Mesothelial cell of epicardium (in vitro differentiated cells): ENCODE results near the gene POU2AF2. TPM values are rescaled to one million over a fixed set of nuclear protein-coding genes. Genes with fewer than 3 reads are reported as not detected.

Source experiments
- DNase-seq, 2 experiments: peaks; one replicate each; pipeline ENCODE4 v3.0.0; 2021; ENCODE audit warnings: low spot score in 2 of 2; ENCODE audit not compliant: unreplicated experiment in 2 of 2
- H3K27ac Mint-ChIP-seq: 2 replicates; pipeline ENCODE4 v1.8.0; 2021; ENCODE audit warnings: mixed read lengths
- H3K27me3 Mint-ChIP-seq: 2 replicates; pipeline ENCODE4 v1.8.0; 2021; ENCODE audit warnings: low read depth, mixed read lengths
- H3K36me3 Mint-ChIP-seq: 2 replicates; pipeline ENCODE4 v1.8.0; 2021; ENCODE audit warnings: mixed read lengths
- H3K4me1 Mint-ChIP-seq: 2 replicates; pipeline ENCODE4 v1.8.0; 2021; ENCODE audit warnings: mixed read lengths
- H3K4me3 Mint-ChIP-seq: 2 replicates; pipeline ENCODE4 v1.8.0; 2021; ENCODE audit warnings: mild to moderate bottlenecking, moderate library complexity, mixed read lengths
- H3K9me3 Mint-ChIP-seq: 2 replicates; pipeline ENCODE4 v1.8.0; 2021; ENCODE audit warnings: mixed read lengths
- total RNA-seq: library from RNA; stranded (reverse); gene quantifications from 3 replicates; pipeline ENCODE4 v1.2.1, GENCODE V29; 2021
- TF ChIP-seq, protein P1 (sequence below): fragments of 200-600 bp; sonication (generic); IDR thresholded peaks from one replicate; pipeline ENCODE4 v1.5.0; 2021; ENCODE audit warnings: antibody characterized with exemption; ENCODE audit not compliant: unreplicated experiment

The POU2AF2 gene, protein sequence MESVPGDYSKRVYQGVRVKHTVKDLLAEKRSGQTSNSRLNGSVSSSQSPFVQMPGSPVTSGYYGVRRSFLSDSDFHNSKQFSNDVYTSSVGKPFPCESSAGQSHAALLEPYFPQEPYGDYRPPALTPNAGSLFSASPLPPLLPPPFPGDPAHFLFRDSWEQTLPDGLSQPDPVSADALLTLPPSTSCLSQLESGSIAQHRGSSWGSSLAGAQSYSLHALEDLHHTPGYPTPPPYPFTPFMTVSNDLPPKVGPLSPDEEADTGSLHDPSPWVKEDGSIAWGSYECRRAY
- total RNA-seq = not detected in 3 replicates

GRCh38 chr11:111245425-111245824 lies at the start of gene POU2AF2:
POU2AF2 (plus strand) TSS chr11:111245725; CDS start chr11:111245854, 129 bp downstream.
- Mint-ChIP-seq H3K27me3 (peaks cover 66% of the 10 kb centered on the region), H3K27ac (no peak within 1 kb of the TSS), H3K4me3 (no peak within 1 kb of the TSS), H3K4me1 (no peaks in the 10 kb centered on the region), H3K9me3 (peaks cover 6% of the 10 kb centered on the region), H3K36me3 (no peaks in the 10 kb centered on the region)
- TF ChIP-seq, protein P1, sequence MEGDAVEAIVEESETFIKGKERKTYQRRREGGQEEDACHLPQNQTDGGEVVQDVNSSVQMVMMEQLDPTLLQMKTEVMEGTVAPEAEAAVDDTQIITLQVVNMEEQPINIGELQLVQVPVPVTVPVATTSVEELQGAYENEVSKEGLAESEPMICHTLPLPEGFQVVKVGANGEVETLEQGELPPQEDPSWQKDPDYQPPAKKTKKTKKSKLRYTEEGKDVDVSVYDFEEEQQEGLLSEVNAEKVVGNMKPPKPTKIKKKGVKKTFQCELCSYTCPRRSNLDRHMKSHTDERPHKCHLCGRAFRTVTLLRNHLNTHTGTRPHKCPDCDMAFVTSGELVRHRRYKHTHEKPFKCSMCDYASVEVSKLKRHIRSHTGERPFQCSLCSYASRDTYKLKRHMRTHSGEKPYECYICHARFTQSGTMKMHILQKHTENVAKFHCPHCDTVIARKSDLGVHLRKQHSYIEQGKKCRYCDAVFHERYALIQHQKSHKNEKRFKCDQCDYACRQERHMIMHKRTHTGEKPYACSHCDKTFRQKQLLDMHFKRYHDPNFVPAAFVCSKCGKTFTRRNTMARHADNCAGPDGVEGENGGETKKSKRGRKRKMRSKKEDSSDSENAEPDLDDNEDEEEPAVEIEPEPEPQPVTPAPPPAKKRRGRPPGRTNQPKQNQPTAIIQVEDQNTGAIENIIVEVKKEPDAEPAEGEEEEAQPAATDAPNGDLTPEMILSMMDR = no peak
- DNase-seq = no peak

GRCh38 chr11:111200010-111200534 lies 45.5 kb upstream of the POU2AF2 start:
- TF ChIP-seq, protein P1 = no peak
- Mint-ChIP-seq H3K27me3 (peaks cover 16% of the 10 kb centered on the region), H3K4me1 (no peaks in the 10 kb centered on the region), H3K9me3 (no peaks in the 10 kb centered on the region), H3K4me3 (no peak overlapping the region), H3K27ac (no peak overlapping the region), H3K36me3 (no peaks in the 10 kb centered on the region)
- DNase-seq = no peak

- Mint-ChIP-seq H3K27me3 (peaks cover 5% of the 10 kb centered on the region), H3K36me3 (no peaks in the 10 kb centered on the region), H3K9me3 (no peaks in the 10 kb centered on the region), H3K4me3 (no peak overlapping the region), H3K27ac (no peak overlapping the region), H3K4me1 (no peaks in the 10 kb centered on the region)
- DNase-seq = no peak
- TF ChIP-seq, protein P1 = no peak
Observed at GRCh38 chr11:111204211-111204610, 41.3 kb upstream of the POU2AF2 start.

- DNase-seq = no peak
- Mint-ChIP-seq H3K9me3 (no peaks in the 10 kb centered on the region), H3K27ac (no peak overlapping the region), H3K36me3 (no peaks in the 10 kb centered on the region), H3K27me3 (peaks cover 8% of the 10 kb centered on the region), H3K4me3 (no peak overlapping the region), H3K4me1 (no peaks in the 10 kb centered on the region)
- TF ChIP-seq, protein P1 = no peak
Observed at GRCh38 chr11:111205632-111206385, 39.7 kb upstream of the POU2AF2 start.

DNA sequence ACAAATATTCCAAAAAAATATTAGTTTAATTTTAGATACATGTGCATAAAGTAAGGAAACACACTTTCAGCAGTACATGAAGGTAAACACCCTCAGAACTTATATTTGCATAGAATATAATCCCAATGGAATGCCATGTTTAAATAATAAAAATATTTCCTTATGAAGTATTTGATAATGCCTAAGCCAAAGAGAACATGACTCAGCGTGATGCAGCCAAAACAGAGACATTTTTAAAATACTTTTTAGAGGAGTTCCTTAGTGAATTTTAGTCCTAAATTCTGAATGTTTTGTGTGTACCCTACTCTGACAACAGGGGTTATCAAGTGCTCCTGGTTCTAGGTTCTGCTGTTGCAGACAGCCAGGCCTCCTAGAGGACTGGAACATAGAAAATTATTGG lies 39.1 kb upstream of the POU2AF2 start:
- Mint-ChIP-seq H3K4me1 (no peaks in the 10 kb centered on the region), H3K27ac (no peak overlapping the region), H3K9me3 (no peaks in the 10 kb centered on the region), H3K27me3 (peaks cover 8% of the 10 kb centered on the region), H3K4me3 (no peak overlapping the region), H3K36me3 (no peaks in the 10 kb centered on the region)
- TF ChIP-seq, protein P1 = no peak
- DNase-seq = no peak
